Measurements from ENCODE around the gene PGLYRP2.

GRCh38 chr19:15419413-15420025 is 59.8 kb downstream of the PGLYRP2 start:
- TF ChIP-seq CTCF (IDR thresholded peaks at IDR 0.05; ENCODE audit: low read depth, low read length): no peak
- TF ChIP-seq EZH2phosphoT487 (IDR thresholded peaks at IDR 0.05; ENCODE audit: low read depth): no peak

Data from OCI-LY3 (cell line).